NOMO-1 treated with dmso at 0.1 percent for 144 hours (cell line): ENCODE results near the gene FOXC1.

ENCODE experiments used
- DNase-seq: peaks from one replicate; lab custom pipeline; 2025; ENCODE audit not compliant: unreplicated experiment; lab: John Stamatoyannopoulos, UW

FOXC1 gene

DNA sequence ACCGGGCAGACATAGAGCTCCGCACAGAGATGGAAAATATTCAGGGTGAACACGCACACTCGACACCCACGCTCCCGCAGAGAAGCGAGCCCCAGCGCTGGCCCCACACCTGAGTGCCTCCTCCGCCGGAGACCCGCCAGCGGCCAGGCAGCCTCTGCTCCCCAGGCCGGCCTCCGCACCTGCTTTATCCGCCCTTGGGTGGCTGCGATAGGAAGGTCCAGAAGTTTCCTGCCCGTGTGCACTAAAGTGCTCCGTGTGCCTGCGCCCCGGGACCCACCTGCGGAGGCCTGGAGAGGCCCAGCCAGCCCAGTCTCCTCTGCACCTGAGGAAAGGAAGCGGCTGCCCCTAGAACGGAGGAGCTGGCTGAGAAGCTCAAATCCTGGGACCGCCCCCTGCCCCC is 10.8 kb upstream of the FOXC1 start:
- no peak for DNase-seq

DNA sequence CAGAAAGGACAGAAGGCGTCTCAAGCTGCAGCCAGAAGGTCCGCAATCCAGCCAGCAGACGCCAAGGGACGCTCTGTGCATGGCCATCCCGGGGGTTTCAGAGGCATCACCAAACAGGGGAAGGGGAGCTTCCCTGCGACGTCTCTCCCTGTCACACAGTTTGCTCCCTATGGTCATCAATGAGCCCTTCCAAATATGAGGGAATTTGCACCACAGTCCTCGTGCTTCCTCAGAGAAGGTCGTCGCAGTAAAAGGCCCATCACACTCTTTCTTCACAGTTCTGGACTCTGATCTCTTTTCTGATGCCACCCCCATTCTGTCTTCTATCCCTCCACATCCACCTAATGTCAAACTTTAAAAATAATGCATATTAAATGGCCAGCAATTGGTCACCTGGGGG is 10.2 kb upstream of the FOXC1 start:
- DNase-seq, result no peak

DNA sequence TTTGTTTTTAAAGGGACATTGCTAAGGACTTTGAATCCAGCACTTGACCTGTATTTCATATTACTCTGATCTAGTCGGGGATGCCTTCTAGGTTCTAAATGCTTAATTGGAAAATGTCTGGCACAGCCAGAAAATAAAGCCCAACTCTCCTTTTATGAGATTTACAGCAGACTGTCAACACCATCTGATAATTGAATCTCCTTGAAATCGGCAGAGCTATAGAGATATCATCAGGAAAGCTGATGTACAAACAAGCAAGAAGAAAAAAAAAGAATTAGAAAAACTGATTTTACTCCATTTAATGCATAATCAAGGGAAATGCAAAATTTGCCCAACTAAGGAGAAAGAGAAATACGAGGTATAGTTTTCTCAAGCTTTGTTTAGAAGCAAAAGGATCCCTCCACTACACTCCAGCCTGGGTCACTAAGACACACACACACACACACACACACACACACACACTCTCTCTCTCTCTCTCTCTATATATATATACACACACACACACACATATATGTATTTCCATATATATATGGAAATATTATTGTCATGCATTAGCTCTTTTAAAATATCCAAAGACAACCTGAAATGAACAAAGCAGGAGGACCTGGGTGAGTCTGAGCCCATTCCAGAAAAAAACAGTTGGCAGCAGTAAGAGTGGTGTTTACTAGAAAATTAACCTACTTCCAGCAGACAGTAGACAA is 9.5 kb upstream of the FOXC1 start:
- DNase-seq, result no peak

DNA sequence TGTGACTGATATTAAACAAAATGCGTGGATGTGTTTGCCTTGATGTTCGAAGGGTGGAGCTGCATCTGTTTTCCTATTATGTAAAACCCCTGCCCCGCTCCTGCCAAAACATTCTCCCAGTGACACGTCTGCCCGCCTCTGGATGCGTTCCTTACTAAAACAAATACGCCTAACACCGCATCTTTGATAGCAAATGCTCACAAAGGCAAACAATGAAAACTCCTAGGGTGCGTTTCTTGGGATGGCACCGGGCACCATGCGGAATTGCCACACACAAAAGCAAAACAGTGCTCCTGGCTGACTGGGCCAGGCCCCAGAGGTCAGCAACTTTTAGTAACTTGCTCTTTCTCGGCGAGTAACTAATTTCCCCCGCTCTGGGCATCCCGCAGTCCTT is 9.0 kb upstream of the FOXC1 start:
- DNase-seq, result no peak

DNA sequence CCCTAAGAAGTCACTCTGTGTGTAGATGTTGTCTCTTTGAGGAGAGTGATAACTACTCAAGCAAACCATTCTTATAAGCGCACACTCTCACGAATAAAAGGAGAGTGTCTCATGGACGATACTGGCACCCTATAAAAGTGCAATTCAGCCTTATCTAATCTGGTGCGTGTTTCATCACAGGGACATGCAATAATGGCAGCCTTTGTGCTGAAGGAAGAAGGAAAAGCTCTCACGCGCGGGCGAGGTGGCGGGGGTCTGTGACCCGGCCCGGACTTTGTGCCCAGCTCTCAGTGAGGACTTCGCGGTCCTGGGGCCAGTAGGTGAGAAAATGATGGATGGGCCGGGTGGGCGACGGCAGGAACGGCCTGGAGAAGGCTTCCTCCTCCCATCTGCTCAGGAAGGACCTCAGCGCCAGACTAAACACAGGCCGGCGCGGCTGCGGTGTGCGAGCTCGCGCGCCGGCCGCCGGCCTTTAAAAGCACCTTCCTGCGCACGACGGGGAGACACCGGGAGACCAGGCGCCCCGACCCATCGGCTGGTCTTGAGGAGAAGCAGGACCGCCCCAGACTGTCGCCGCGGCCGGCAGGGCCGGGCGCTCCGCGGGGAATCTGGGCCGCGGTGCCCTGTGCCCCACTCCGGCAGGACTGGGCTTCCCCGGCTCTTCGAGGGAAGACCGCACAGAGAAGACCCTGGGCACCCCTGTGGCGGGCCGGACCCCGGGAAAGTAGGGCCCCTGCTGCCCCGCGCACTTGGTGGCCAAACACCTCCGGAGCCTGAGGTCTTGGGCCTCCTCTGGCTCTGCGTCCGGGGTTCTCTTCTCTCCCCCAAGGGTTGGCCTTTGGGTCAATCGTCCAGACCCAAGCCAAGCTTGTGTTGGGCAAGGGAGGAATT is 8.3 kb upstream of the FOXC1 start:
- DNase-seq, result no peak

GRCh38 chr6:1602049-1602713 is 7.5 kb upstream of the FOXC1 start:
- DNase-seq, result no peak

- DNase-seq, result no peak
These were observed 6.0 kb upstream of the FOXC1 start for GRCh38 chr6:1603708-1604107.

DNA sequence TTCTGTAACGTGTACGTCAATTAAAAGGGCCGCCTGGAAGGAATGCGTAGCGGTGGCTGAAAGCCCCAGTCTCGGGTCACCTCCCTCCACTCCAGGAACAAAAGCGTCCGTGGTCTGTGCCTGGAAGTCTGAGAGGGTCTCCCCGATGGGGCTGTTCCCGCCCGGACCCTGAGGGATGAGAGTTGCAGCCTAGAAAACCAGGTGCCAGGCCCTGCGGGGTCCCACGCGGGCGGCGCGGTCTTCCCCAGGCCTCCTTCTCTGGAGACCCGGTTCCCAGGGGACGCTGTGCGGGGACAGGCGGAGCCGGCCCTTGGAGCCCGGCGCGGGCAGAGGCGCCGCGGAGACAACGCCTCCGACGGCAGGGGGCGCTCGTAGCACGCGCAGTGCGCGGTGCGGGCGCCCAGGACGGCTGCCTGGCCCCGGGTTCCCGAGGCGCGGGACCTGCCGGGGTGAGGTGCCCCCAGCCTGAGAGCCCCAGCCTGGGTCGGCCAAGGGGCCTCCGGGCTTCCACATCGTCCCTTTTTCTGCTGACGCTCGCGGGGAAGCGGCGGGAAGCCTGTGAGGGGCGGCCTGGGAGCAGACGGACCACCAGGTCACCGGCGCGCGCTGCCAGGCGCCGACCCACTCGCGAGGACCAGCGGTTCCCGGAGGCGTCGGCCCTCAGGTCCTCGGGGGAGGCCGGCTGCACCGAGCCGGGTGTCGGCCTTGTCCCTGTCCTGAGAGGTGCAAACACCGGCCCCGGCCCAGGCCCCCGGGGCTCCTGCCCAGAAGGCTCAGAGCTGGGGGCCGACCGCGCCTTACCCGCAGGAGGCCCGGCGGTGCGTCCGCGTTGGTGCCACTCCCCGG is 5.3 kb upstream of the FOXC1 start:
- peak; percentile 40 for DNase-seq

DNA sequence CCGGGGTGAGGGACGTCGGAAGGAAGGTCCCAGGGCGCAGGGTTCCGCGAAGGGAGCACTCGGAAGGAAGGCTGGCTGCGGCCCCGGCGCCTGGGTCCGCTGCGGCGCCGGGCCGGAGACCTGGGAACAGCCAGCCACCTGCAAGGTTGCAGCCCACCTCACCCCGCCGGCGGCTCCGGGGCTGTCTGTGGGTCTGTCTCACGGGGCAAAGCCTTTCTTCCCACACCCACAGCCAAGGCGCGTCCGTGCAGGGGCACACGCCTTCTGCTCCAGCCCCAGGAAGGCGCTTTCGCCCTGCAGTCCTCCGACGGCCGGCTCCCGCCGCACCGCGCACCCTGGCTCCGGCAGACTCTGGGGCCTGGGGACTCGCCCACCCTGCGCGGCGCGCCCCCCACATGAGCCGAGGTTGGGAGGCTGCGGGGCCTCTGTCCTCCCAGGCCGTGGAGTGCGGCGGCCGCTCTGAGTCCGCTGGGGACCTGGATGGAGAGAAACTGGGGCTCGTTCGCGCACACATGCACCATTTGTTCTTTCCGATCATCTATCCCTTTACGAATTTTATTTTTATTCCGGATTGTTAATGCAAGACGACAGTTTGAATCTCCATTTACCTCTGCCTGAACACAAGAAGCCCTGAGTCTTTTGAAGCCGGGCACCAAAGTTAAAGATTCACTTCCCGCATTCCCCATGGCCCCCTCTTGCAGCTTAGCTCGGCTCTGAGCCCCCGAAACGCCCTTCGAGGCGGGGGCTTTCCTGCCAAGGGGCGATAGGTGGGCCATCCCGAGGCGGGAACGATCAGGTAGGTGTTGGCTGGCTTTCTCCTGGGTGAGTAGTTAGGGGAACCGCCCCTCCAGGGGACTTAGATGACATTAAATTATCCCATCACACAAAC is 4.5 kb upstream of the FOXC1 start:
- DNase-seq, result no peak

DNA sequence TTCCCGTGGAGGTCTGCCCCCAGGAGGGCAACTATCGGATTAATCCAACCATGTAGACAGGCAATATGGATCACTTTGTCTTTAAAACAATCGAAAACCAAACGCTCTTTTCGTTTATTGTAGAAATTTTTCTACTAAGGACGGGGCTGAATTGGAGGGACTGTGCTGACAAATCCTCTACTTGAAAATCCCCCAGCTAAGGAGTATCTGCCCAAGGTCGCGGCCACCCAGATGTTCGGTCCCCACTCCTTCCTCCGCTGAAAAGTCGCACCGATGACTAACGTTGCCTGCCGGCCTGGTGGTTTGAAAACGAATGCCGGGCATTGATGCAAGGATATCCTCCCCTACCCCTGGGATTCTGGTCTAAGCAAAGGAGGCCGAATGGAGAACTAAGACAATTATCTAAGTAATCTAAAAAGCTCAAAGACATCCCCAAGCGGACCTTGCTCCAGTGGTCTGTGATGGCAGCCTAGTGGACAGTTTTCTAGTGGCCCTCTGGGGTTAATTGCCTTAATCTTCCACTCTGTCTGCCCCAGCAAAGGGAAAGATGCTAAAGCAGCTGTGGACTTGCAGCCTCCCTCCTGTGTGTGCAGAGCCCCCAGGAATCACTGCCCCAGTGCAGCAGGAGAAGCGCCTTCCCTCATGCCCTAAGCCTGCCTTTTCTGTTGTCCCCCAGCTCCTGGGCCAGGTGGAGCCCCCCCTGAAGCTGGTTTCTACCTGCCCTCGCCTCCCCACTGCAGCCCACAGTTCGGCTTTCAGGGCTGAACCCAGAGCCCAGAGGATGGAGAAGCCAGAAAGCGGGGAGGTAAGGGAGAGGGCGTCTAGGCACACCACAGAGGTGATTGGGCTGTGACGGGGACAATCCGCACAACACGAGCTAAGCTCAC is 3.6 kb upstream of the FOXC1 start:
- no peak for DNase-seq

DNA sequence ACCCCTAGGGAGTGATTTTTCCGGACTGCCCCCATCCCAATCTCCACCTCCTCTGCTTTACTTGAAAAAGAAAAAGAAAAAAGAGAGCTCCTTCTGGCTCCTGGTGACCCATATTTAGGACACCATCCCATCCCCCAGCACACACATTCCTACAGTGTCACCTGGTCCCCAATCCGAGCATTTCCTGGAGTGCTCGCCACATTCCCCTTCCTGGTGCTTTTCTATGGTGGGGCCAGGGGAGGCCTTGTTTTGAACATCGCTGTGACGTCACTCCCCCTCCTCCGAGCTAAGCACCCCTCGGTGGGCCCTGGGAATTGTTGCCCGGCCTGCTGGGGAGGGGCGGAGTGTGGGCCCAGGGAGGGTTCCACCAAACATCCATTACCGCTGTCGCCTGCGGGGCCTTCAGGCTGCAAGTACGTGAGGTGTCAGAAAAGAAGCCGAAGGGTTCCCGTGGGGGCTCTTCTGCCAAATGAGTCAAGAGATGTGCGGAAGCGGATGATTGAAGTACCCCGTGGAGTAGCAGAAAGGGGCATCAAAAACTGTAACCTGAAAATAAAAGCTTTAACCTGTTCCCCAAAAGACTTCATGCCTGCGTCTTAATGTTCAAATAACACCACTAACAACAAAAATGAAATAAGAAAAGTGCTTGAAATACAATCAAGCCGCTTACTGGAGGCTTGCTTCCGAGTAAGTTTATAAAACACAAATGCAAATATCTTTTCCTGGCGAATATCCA is 2.8 kb upstream of the FOXC1 start:
- no peak for DNase-seq

- DNase-seq, result no peak
These were observed 2.0 kb upstream of the FOXC1 start for GRCh38 chr6:1607516-1608221.

DNA sequence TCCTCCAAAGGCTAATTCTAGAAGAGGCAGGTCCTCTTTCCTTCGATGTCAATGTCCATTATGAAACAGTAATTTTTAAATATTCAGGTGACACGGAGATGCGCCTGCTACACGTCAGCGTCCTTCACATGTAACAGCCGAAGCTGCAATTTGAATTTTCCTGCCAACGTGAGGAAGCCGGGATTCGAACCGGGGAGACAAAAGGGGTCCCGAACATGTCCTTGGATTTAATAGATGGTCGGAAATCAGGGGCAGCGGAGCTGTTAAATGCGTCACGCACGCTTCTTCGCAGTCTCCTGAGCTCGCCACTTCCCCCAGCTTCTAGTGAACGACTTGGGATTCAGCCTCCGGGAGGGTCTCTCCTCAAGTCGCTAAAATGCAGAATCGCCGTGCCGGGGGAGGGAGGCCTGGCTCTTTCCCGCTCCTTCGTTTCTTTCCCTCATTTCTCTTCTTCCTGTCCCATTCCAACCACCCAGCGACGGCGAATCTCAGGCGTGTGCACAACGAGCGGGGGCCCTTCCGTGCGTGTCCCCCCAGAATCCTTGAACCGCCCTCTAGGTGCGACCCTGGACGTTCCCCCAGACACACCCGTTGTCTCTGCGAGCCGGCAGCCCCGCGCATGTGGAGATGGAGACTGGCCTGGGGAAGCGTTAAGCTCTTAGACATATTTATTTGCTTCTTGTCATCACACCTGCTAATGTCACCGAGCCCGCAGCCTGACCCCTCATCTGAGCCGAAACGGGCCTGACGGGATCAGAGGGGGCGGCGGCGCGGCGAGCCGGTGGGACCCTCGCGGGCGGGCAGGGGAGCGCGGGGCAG is 1.3 kb upstream of the FOXC1 start:
- DNase-seq, result no peak

DNA sequence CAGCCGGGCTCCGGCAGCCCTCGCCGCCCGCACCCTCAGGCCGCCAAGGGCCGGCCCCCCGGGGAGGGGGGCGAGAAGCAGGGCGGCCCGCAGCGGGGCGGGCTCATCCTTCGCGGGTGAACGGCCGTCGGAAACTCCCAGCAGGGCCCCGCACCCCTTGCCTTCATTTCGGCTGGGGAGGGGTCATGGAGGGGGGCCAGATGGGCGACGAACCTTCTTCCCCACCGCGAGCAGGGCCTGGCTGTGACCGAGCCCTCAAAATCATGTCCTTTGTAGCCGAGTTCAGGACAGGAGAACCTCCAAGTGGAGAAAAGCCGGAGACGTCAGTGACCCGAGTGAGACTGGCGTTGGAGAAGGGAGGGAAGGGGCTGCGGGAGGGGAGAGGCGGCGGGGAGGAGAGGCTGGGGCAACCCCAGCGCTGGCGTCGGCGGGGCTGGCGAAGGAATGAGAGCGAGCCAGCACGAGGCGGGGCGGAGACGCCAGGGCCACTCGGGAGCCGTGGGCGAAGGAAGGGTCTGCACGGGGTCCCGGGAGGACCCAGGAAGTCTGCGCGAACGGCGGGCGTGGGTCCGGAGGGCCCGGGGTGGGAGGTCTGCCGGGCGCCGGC is 571 bp upstream of the FOXC1 start:
- DNase-seq, result no peak

DNA sequence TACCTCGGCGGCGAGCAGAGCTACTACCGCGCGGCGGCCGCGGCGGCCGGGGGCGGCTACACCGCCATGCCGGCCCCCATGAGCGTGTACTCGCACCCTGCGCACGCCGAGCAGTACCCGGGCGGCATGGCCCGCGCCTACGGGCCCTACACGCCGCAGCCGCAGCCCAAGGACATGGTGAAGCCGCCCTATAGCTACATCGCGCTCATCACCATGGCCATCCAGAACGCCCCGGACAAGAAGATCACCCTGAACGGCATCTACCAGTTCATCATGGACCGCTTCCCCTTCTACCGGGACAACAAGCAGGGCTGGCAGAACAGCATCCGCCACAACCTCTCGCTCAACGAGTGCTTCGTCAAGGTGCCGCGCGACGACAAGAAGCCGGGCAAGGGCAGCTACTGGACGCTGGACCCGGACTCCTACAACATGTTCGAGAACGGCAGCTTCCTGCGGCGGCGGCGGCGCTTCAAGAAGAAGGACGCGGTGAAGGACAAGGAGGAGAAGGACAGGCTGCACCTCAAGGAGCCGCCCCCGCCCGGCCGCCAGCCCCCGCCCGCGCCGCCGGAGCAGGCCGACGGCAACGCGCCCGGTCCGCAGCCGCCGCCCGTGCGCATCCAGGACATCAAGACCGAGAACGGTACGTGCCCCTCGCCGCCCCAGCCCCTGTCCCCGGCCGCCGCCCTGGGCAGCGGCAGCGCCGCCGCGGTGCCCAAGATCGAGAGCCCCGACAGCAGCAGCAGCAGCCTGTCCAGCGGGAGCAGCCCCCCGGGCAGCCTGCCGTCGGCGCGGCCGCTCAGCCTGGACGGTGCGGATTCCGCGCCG is 994 bp downstream of the FOXC1 start:
- no peak for DNase-seq

DNA sequence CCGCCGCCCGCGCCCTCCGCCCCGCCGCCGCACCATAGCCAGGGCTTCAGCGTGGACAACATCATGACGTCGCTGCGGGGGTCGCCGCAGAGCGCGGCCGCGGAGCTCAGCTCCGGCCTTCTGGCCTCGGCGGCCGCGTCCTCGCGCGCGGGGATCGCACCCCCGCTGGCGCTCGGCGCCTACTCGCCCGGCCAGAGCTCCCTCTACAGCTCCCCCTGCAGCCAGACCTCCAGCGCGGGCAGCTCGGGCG is 1.5 kb downstream of the FOXC1 start:
- no peak for DNase-seq
